UCSD-AML1 (cell line): ENCODE measurements around the gene GDPD5.

Experiments used
- DNase-seq: peaks from one replicate; lab custom pipeline; 2025; ENCODE audit not compliant: unreplicated experiment; lab: John Stamatoyannopoulos, UW

The GDPD5 gene

DNA sequence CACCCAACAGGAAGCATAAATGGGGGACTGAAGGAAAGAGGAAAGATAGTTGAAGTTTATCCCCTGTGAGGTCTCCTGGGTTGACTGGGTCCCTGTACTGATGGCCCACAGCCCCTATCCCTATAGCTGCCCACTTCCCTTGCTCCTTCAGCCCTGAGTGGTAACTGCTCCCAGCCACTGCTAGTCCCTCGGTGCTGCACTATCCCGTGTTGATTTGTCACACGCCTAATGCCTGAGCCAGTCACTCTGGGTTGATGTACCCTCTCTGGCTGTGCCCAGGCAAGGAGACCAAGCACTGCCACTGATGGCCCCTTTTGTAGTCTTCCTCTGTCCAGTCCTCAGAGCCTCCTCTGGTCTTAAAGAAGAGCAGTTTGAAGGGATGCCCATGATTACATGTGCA, 9.6 kb downstream of the GDPD5 start:
- no peak for DNase-seq

DNA sequence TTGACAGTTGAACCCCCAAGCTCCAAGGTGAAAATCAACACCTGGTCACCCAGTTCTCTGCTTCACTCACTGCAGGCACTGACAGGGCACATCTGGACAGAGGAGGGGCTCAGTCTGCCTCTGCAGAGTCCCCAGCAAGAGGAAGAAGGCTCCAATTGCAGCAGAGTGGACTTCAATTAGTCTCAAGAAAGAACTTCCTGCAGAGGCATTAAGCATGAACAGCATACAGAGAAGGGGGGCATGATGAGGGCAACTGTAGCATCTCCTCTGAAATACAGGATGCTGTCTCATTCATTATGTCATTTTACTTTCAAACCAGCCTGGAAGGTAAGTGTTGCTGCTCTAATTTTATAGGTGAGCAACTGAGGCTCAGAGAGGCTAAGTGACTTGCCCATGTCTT, 11.1 kb downstream of the GDPD5 start:
- no peak for DNase-seq

DNA sequence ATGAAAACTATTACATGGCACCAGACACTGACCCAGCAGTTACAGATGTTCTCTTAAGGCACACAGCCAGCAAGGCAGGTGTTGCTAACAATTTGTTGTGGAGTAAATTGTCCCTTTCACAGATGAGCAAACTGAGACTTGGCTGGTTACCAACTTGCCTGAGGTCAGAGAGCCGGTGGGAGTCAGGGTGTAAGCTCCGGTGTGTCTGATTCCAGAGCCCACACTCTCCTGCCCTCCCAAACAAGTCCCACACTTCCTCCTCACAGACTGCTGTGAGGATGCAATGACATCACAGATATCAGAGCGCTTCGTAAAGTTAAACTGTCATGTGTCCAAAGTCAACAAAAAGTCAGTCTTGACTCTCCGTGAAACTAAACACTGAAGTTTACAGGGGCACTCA, 12.5 kb downstream of the GDPD5 start:
- DNase-seq = no peak

DNA sequence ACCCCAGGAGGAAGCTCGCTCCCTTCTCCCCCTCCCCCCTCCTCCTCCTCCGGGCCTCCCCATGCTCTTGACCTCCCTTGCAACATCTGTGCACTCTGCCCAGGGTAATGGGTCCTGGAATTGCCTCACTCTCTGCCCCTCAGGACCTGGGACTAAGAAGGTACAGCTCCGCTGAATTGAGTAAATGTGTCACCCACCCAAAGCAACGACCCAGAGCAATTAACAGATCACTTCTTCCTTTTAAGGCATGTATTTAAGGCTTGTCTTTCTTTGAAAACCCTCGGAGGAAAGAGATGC, 15.1 kb downstream of the GDPD5 start:
- DNase-seq = no peak

DNA sequence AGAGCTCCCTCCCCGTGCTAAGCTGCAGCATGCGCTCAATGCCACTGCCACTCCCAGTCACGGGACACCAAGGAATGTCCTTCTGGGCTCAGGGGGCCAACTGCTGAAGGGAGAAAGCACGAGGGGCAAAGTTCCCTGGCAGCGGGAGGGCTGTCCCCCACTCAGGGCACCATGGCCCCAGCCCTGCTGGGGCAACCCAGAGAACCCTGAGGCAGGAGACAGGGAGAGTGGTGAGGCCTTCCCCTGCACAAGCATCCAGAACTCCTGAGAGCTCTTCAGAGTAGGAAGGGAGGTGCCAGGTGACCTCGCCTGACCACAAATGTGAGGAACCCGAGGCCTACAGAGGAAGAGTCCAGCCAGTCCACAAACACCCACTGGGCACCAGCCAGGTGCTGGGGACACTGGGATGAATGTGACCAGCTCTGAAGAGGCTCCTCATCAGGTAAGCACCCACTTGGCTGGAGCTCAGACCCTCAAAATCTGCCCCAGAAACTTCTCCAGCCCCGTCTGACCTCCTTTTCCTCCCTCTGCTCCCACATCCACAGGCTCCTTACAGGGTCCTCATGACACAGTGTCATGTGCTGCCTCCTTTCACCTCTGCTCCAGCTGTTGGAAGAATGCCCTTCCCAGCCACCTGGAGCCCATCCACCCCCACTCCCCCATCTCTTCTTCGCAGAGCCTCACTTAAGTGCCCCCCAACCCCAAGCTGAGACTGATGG, 15.6 kb downstream of the GDPD5 start:
- no peak for DNase-seq

DNA sequence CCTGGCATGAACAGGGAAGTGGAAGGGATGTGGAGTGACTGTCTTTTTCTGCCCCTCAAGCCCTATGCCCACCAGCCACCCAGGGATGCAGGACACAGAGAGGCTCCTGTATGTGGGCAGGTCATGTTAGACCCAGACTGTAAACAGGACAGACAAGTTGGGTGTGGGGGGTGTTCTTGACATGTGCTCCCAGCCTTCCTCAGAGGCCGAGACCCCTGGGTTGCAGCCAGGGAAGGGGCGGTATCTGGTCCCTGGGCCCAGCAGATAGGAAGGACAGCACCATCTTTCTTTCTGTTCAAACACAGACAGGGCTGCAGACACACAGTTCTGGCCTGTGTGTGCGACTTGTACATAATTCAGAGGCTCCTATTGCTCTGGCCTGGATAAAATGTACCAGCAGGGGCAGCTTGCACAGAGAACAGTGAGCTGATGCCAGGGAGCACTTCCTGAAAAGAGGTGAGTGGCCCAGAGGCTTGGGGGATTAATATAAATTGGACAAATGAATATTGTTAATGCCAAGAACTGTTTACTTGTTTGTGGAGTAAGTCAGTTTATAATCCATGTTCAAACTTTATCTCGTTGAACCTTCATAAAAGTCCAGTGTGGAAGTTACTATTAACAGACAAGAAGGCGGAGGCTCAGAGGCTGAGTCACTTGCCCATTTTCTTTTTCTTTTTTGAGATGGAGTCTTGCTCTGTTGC, 16.6 kb downstream of the GDPD5 start:
- no peak for DNase-seq

DNA sequence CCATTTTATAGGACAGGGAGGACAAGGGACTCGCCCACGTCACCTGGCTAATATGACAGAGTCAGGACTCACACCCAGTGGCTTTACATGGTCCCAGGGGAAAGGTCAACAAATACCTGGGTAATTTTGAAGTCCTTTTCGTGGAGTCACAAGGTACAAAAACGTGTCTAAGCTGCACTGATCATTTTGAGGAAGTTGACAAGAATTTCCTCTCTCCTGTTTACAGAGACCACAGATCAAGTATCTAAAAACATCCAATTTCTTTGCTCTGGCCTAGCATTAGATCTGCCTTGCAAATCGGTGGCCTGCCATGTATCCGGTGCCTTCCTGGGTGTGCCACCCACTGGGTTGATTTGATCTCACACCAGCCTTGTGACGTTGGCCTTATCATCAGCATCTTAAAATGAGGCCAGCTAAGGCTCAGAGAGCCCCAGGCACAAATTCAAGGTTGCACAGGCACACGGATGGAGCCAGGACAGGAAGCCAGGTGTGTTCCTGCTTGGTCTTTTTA, 17.6 kb downstream of the GDPD5 start:
- DNase-seq = no peak

DNA sequence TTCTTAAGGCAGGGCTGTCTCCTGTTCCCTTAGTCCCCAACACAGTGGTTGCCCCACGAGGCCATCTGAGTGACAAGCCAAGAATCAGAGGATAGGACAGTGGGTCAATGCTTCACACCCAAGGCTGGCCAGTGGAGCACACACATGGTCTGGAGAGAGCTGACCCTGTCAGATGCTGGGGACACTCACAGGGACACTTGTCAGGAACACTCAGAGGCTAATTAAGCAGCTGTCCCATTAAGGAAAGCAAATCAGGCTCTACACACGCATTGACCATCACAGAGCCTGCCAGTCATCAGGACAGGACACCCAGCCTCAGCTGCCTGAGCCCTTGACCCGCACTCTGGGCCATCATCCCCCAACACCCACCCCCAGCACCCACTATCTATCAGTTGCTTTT, 18.2 kb downstream of the GDPD5 start:
- no peak for DNase-seq

DNA sequence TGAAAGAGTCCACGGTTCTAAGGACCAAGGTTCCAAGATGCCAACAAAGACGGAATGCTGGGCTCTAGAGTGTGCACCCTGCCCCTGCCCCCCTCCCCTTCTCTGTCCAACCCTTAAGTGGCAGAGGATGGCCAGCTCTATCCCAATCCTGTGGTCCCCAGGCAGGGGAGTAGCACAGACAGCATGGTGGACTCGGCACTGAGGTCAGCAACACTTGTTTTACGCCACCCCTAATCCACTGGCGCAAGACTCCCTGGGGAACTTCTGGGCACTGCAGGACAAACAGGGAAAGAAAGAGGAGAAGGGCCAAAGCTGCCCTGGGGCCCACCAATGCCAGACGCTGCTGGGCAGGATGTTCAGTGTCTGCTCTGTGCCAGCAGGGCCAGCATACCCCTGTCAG, 18.9 kb downstream of the GDPD5 start:
- DNase-seq = no peak

DNA sequence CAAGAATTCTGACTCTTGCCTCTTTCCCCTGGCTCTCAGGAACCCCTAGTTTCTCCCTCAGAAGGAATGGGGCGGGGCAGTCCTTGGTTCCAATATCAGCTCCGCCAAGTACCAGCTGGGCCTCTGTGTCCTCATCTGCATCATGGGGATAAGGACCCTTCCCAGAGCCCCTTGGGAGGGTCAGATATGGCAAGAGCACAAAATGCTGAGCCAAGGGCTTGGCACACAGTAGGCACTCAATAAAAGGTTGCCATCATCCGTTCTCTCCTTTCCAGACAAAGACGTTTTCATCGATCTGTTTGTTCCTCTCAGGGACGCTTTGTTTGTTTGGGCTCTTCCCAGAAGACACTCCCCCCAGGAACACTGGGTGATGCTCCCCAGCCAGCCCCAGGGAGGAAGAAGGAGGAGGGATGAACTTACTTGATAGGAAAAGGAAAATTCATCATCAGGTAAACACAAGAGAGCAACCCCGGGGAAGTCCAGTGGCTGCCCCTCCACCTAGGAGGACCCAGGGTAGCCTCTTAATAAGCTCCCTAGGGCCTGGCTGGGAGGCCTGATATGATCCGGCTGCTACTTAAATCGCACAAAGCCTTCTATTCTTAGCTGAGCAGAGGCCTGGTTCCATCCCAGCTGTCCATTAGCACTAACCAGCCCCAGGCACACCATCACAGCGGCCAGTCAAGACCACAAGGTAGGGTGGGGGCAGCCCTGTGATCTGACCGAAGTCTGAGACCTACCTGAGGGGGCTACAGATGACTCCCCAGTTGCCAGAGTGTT, 19.6 kb downstream of the GDPD5 start:
- no peak for DNase-seq

DNA sequence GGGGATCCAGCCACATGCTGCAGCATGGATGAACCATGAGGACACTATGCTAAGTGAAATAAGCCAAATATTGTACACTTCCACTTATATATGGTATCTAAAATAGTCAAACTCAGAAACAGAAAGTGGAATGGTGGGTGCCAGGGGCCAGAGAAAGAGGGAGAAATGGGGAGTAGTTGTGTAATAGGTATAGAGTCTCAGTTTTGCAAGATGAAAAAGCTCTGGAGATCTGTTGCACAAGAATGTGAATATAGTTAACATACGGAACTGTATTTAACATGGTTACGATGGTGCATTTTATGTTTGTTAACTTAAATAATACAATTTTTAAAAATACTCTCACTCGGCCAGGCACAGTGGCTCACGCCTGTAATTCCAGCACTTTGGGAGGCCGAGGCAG, 21.2 kb downstream of the GDPD5 start:
- no peak for DNase-seq

DNA sequence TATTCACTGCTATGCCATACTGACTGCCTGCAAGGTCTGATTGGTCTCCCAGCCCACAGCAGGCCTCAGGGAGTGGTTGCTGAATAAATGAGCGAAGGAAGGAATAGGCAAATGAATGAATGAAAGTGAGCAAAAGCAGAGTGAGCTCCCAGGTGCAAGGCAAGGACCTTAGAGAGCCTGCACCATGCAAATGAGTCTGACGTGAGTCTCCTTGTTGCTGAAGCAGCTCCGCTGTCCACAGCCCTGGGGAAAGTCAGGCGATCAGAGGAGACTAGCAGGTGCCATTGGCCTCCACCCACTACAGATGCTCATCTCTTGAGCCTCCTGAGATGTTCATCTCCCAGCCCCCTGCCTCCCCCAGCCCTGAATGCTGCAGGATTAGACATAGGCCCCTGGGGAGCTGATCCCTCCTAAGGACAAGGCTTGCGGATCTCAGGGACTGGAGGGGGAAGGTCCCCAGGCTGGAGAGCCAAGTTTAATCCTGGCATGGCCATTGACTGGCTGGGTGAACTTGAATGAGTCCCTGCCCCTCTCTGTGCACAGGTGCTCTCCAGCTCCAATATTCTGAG, 22.1 kb downstream of the GDPD5 start:
- no peak for DNase-seq

DNA sequence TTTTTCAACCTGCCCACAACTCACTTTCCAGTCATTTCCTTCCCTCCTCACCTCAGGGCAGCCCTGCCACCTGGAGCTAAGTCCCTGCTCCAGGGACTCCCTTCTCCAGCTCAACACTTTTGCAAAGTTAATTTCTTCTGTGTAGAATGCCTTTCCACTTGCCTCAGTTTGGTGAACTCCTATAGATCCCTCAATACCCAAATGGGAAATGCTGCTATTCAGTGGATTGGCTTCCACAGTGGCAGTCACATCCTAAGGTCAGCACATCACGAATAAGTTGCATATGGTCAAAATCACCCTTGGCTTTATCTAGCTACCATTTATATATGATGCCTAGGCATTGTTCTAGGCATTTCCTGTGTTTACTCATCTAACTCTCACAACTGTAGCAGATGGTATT, 23.6 kb downstream of the GDPD5 start:
- DNase-seq = no peak

DNA sequence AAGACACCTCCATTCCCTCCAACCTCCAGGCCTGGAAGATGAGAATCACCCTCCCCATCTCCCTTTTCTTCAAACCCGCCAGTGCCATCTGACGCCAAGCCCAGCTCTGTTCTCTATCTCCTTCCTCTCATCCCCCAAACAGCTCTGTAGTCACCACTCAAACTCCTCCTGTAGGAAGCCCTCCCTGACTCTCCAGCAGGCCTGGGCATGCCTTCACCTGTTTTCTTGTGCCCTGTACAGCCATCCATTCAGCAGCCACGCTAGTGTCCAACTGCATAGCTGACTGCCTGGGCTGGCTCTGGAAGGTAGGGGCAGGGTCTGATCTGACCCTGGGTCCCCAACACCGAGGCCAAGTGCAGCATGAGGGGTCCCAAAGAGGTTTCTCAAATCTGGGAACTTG, 25.0 kb downstream of the GDPD5 start:
- no peak for DNase-seq

DNA sequence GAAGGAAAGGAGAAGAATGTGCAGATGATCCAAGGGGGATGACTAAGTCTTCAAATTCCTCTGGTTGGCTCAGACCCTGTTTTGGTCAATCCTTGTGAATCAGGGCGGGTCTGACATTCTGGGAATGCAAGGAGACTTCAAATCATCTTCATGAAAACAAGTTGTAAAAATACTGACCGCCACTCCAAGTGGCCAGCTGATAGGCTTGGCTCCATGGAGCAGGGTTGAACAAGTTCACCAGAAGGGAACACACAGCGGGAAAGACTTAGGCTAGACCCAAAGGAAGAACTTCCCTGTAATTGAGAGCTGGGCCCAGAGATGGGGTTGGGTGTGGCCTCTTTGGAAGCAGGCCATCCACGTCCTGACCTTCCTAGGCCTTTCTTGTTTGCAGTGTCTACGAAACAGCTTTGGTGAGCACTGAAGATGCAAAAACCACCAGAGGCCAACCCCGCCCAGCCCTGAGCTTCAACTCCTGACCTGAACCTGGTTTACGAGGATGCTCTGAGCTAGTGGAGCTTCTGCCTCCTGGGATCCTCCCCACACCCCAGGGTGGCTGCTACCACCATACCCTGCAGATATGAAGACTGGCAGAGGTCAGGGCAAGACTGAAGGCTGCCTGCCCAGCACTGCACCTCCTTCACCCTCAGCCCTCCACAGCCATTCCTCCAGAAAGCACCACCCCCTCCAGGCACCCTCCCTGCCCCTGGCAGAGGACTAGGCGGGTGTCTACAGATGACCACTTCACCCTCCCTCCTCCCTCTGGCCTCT, 26.1 kb downstream of the GDPD5 start:
- DNase-seq = no peak

DNA sequence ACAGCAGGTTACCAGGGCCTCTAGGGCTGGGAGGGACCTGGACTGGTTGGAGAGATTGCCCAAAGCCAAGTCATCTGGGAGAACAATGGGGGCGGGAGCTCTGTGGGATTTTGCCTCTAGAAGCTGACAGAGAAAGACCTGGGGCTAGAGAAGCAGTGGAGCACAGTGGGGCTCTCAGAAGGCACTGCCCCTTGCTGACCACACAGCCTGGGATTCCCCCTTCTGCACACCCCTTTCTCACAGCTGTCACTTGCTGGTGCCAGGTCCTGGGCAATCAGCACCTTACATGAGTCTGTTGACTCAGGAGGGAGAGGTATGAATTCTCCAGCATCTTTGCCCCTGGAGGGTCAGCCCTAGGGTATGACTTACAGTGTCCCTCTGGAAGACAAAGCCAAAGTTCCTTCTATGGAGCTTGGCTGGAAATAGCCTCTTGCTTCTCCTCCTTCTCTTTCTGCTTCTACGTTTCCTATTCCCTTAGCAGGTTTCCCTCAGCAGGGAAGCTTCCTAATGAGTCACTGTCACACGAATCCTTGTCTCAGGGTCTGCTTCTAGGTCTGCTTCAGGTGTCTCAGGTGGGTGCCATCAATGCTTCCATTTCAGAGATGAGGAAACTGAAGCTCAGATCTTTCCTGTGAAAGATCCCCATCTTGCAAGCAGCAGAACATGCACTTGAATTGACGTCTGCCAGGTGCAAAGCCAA, 27.0 kb downstream of the GDPD5 start:
- DNase-seq = no peak

DNA sequence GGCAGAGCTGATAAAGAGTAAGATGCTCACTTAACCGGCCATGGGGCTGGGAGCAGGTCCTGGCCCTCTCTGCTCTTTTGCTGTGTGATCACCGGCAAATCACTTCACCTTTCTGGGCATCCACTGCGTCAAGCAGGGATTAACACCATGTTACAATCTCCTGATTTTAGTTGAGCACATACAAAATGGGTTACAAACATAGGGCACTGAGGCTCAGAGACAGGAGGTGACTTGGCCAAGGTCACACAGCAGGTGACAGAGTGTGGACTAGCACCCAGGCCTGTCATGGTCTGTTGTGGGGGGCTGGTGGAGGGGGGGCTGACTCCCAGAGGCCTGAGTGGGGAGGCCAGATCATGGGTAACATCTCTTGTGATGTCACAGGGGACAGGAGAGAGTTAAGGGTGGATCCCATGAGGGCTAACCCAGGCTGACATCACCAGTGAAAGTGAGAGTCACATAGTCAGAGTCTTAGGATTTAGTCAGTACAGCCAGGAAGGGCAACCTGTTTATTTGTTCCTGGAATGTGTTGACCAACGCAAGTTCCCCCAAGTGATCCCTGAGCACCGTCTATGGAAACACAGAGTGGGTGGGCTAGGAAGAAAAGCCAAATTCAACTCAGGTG, 27.8 kb downstream of the GDPD5 start:
- DNase-seq = no peak

DNA sequence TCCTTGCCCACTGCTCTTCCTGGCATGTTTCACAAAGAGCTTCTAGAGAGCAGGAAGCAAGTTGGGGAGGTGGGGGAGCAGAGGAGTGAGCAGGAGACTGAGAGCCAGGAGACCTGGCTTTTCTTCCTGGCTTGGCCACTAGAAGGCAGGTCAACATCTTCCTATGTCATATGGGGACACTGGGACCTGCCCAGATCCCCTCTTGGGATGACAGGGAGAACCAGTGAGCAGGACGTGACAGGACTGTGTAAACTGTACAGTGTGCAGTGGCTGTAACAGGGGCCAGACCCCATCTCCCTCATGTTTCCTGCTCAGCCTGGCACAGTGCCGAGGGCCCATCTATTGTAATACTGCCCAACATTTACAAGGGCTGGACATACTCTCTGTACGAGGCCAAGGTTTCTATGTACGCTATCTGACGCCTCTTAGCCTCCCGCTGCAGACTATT, 29.4 kb downstream of the GDPD5 start:
- DNase-seq = peak; percentile 40

DNA sequence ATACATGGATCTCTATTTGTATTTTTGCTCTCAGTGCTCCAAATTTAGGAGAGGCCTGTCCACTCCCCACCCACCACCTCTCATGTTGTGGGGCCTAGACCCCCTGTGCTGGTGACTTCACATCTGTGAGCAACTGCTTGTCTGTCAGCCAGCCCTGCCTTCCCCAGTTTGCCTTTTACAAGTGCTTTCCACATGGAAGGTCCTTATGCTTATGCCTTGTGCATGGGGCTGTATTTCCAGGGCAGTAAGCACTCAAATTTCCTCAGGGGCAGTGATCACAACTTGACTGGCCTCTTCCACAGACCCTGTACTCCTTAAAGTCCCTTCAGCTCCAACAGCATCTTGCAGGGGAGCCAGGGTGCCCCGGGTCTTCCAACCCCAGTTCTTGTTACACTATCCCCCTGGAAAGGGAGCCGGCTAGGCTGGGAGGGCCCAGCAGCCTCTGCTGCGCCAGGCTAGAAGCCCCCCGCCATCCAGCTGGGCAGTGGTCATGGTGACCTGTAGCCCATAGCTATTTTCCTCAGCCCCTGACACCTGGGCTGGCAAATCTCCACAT, 29.9 kb downstream of the GDPD5 start:
- DNase-seq = no peak

DNA sequence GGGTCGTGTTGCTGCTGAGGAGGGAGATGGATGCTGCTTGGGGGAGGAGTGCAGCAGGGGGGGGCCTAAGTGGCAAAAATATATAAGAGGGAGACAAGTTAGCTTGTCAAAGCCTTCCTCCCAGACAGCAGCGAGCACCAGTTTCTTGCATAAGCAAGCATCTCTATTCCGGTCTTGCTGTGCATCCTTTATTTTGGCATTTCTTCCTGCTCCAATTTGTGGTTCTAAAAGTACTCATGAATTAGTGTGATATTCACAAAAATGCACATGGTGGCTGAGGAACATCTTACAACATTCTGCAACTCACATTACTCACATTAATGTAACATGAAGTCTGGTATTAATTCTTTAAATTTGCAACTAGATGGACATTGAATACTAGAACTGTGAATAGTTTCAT, 32.1 kb downstream of the GDPD5 start:
- no peak for DNase-seq
